A673 (cell line): ENCODE measurements around the gene MTG2. TPM values are rescaled to one million over a fixed set of nuclear protein-coding genes. Genes with fewer than 3 reads are reported as not detected.

Experiments used
- BruUV-seq: library from RNA; stranded (reverse); fragments of 400-500 nt; replicated peaks from 2 replicates; lab custom pipeline; 2021; lab: Mats Ljungman, UMichigan
- CTCF ChIA-PET: fragments of 300-600 bp; sonication (Branson Sonifier 250); formaldehyde crosslinking; loops from one replicate; lab custom pipeline; 2022; ENCODE audit warnings: antibody characterized with exemption; lab: Charles Lee
- POLR2A ChIA-PET: fragments of 300-600 bp; sonication (Branson Sonifier 250); formaldehyde crosslinking; loops from one replicate; lab custom pipeline; 2022; ENCODE audit warnings: antibody characterized with exemption; ENCODE audit not compliant: low non-redundant PET; lab: Charles Lee
- DNase-seq: peaks from one replicate; pipeline ENCODE4 v3.0.0-alpha.2; 2015; ENCODE audit warnings: low spot score
- H3K27ac ChIP-seq: fragments of 200-600 bp; sonication (generic); 2 replicates; pipeline ENCODE4 v1.5.1; 2016; ENCODE audit warnings: mixed run types, low read depth, mild to moderate bottlenecking, mixed read lengths, antibody characterized with exemption, low read length; ENCODE audit not compliant: poor library complexity, severe bottlenecking
- H3K27me3 ChIP-seq: fragments of 200-600 bp; sonication (generic); replicated peaks from 2 replicates; pipeline ENCODE4 v1.6.1; 2017; ENCODE audit warnings: mixed run types, low read depth, mild to moderate bottlenecking, mixed read lengths, antibody characterized with exemption, low read length; ENCODE audit not compliant: insufficient read depth, poor library complexity
- H3K36me3 ChIP-seq: fragments of 200-600 bp; sonication (generic); 2 replicates; pipeline ENCODE4 v1.6.1; 2016; ENCODE audit warnings: mixed run types, mild to moderate bottlenecking, mixed read lengths, antibody characterized with exemption, low read length; ENCODE audit not compliant: insufficient read depth, poor library complexity, severe bottlenecking
- H3K4me1 ChIP-seq: fragments of 200-600 bp; sonication (generic); 2 replicates; pipeline ENCODE4 v1.6.1; 2017; ENCODE audit warnings: mixed run types, mild to moderate bottlenecking, mixed read lengths, antibody characterized with exemption, low read length; ENCODE audit not compliant: insufficient read depth, poor library complexity, severe bottlenecking
- H3K4me3 ChIP-seq: fragments of 200-600 bp; sonication (generic); 2 replicates; pipeline ENCODE4 v1.5.1; 2016; ENCODE audit warnings: low read depth, mixed run types, mild to moderate bottlenecking, mixed read lengths, low read length; ENCODE audit not compliant: poor library complexity, severe bottlenecking
- H3K9me3 ChIP-seq: fragments of 200-600 bp; sonication (generic); 2 replicates; pipeline ENCODE4 v1.6.1; 2016; ENCODE audit warnings: mixed run types, low read depth, mild to moderate bottlenecking, mixed read lengths, antibody characterized with exemption, low read length; ENCODE audit not compliant: poor library complexity, severe bottlenecking
- CTCF ChIP-seq: fragments of 300-800, 200-600 bp; sonication (generic); conservative IDR thresholded peaks from 2 replicates; pipeline ENCODE4 v1.5.1; 2017; ENCODE audit warnings: low read depth, mild to moderate bottlenecking, antibody characterized with exemption, low read length, moderate library complexity, mixed read lengths
- EZH2 ChIP-seq: fragments of 200-600 bp; sonication (generic); IDR thresholded peaks from 2 replicates; pipeline ENCODE4 v1.6.1; 2017; ENCODE audit warnings: borderline replicate concordance, low read depth, mild to moderate bottlenecking, mixed read lengths, antibody characterized with exemption, low read length; ENCODE audit not compliant: poor library complexity, severe bottlenecking
- intact Hi-C: fragments of 100-400 bp; cut with micrococcal nuclease; formaldehyde crosslinking; loops from one replicate; pipeline ENCODE4 v1.10.0; 2022; ENCODE audit not compliant: unreplicated experiment
- total RNA-seq: library from RNA; stranded (reverse); gene quantifications from 2 replicates; pipeline ENCODE4 v1.2.3, GENCODE V29; 2021

MTG2 gene
- total RNA-seq, 1 experiment from 2014 or later: 40.9 TPM

DNA sequence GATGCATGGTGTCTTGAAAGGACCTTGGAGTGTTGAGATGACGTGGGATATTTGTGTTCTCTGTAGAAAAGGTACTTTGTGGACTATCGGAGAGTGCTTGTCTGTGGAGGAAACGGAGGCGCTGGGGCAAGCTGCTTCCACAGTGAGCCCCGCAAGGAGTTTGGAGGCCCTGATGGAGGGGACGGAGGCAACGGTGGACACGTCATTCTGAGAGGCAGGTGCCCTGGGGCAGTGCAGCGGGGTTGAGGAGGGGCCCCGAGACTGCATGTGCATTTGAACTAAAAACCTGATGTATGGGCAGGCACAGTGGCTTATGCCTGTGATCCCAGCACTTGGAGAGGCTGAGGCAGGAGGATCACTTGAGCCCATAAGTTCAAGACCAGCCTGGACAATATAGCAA is 12.9 kb downstream of the MTG2 start:
- DNase-seq: no peak
- POLR2A ChIA-PET: no interaction called here
- TF ChIP-seq EZH2: no peak
- TF ChIP-seq CTCF: no peak
- Histone ChIP-seq H3K4me3 (no peak overlapping the region), H3K9me3 (no peaks in the 10 kb centered on the region), H3K36me3 (peaks cover 42% of the 10 kb centered on the region), H3K27me3 (no peaks in the 10 kb centered on the region), H3K27ac (no peak overlapping the region), H3K4me1 (peaks cover 2% of the 10 kb centered on the region)
- BruUV-seq: no TSS peak
- intact Hi-C loops: no loop called here
- CTCF ChIA-PET: no interaction called here

GRCh38 chr20:62196286-62196685 is 13.5 kb downstream of the MTG2 start:
- TF ChIP-seq CTCF (no peak), EZH2 (no peak)
- H3K9me3 ChIP-seq: no peaks in the 10 kb centered on the region
- DNase-seq: no peak
- peaks cover 8% of the 10 kb centered on the region for H3K4me1 ChIP-seq
- H3K27ac ChIP-seq: no peak overlapping the region
- no peak overlapping the region for H3K4me3 ChIP-seq
- POLR2A ChIA-PET: no interaction called here
- H3K36me3 ChIP-seq: peaks cover 45% of the 10 kb centered on the region
- CTCF ChIA-PET: no interaction called here
- BruUV-seq: no TSS peak
- intact Hi-C loops: no loop called here
- no peaks in the 10 kb centered on the region for H3K27me3 ChIP-seq

DNA sequence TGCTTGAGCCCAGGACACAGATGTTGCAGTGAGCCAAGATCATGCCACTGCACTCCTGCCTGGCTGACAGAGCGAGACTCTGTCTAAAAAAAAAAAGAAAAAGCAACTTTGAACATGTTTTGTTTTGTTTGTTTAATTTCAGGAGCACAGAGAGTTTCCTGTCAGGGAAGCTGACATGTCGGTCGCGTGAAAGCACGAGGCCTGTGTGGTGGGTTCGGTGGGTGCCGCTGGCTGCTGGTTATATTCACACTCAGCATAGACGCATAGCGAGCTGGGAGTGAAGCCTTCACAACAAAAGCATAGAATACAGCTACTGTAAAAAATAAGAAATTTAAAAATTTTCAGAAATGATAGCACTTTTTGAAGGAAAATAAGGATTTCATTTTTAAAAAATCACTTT is 14.5 kb downstream of the MTG2 start:
- intact Hi-C loops: no loop called here
- no TSS peak for BruUV-seq
- ChIA-PET CTCF (no interaction called here), POLR2A (no interaction called here)
- no peaks in the 10 kb centered on the region for H3K27me3 ChIP-seq
- peaks cover 18% of the 10 kb centered on the region for H3K4me1 ChIP-seq
- H3K27ac ChIP-seq: no peak overlapping the region
- no peak overlapping the region for H3K4me3 ChIP-seq
- no peaks in the 10 kb centered on the region for H3K9me3 ChIP-seq
- peaks cover 45% of the 10 kb centered on the region for H3K36me3 ChIP-seq
- no peak for TF ChIP-seq EZH2
- no peak for TF ChIP-seq CTCF
- DNase-seq: no peak
